K562 (cell line): ENCODE measurements around the gene UBA52. TPM values are rescaled to one million over a fixed set of nuclear protein-coding genes. Genes with fewer than 3 reads are reported as not detected.

Experiments
- ARID1B ChIP-seq: fragments of 450-650 bp; IDR thresholded peaks from 2 replicates; pipeline ENCODE4 v1.6.1; 2016; ENCODE audit warnings: antibody characterized with exemption, mild to moderate bottlenecking, inconsistent platforms
- BCOR ChIP-seq: fragments of 450-650 bp; IDR thresholded peaks from 2 replicates; pipeline ENCODE4 v1.6.1; 2016
- BMI1 ChIP-seq: fragments of 150-350 bp; IDR thresholded peaks from 2 replicates; pipeline ENCODE4 v1.6.1; 2014; ENCODE audit warnings: low read length
- CREB1 ChIP-seq, 2 experiments: sonication (generic) in 1 of 2; formaldehyde crosslinking in 1 of 2; IDR thresholded peaks; 2 replicates each; pipeline versions ENCODE4 v1.6.1 to v1.8.0; 2012 to 2022; ENCODE audit warnings: inconsistent platforms in 1 of 2, mild to moderate bottlenecking in 1 of 2, missing genetic modification reagents in 1 of 2, moderate library complexity in 1 of 2
- EP400 ChIP-seq: fragments of 450-650 bp; IDR thresholded peaks from 2 replicates; pipeline ENCODE4 v1.6.1; 2017; ENCODE audit warnings: antibody characterized with exemption, mild to moderate bottlenecking, moderate library complexity
- ETS2 ChIP-seq: IDR thresholded peaks from 2 replicates; pipeline ENCODE4 v1.6.1; 2016; ENCODE audit warnings: borderline replicate concordance, missing genetic modification characterization, mild to moderate bottlenecking, moderate library complexity, missing compliant biosample characterization; ENCODE audit not compliant: poor library complexity, severe bottlenecking
- FOS ChIP-seq: IDR thresholded peaks from 3 replicates; pipeline ENCODE4 v1.6.1; 2011; ENCODE audit not compliant: insufficient read length; ENCODE audit errors: extremely low read depth
- HMG20A ChIP-seq: fragments of 450-650 bp; formaldehyde crosslinking; conservative IDR thresholded peaks from 2 replicates; pipeline ENCODE4 v1.4.0; 2020; ENCODE audit warnings: mild to moderate bottlenecking, mixed read lengths
- HSF4 ChIP-seq: fragments of 250-450 bp; sonication (Bioruptor Pico); IDR thresholded peaks from 2 replicates; pipeline ENCODE4 v2.1.2; 2022; ENCODE audit warnings: mild to moderate bottlenecking, moderate library complexity, borderline replicate concordance
- JUND ChIP-seq, 2 experiments: IDR thresholded peaks; 2 replicates in 1 of 2; 3 replicates in 1 of 2; pipeline ENCODE4 v1.6.1; 2011; ENCODE audit warnings: borderline replicate concordance in 2 of 2, low read depth in 2 of 2, low read length in 2 of 2, improper control_type of control experiment in 1 of 2, missing biosample characterization in 1 of 2, missing genetic modification characterization in 1 of 2, missing genetic modification reagents in 1 of 2
- KAT7 ChIP-seq: sonication (generic); formaldehyde crosslinking; IDR thresholded peaks from 2 replicates; pipeline ENCODE4 v1.8.0; 2022; ENCODE audit warnings: missing genetic modification reagents, mild to moderate bottlenecking, borderline replicate concordance
- PCBP1 ChIP-seq: fragments of 200-400 bp; formaldehyde crosslinking; IDR thresholded peaks from 2 replicates; pipeline ENCODE4 v1.6.1; 2018; ENCODE audit warnings: mild to moderate bottlenecking, low read depth, low read length; ENCODE audit not compliant: poor library complexity, severe bottlenecking
- POU5F1 ChIP-seq: fragments of 150-350 bp; IDR thresholded peaks from 2 replicates; pipeline ENCODE4 v1.6.1; 2014; ENCODE audit warnings: borderline replicate concordance, low read length, low read depth, mild to moderate bottlenecking; ENCODE audit not compliant: partially characterized antibody
- PRMT5 ChIP-seq: sonication (generic); formaldehyde crosslinking; IDR thresholded peaks from 2 replicates; pipeline ENCODE4 v1.5.0; 2020; ENCODE audit warnings: missing genetic modification reagents
- SREBF2 ChIP-seq: sonication (generic); formaldehyde crosslinking; IDR thresholded peaks from 2 replicates; pipeline ENCODE4 v1.4.0; 2020; ENCODE audit warnings: mild to moderate bottlenecking, missing genetic modification reagents
- SRSF1 ChIP-seq: fragments of 200-400 bp; formaldehyde crosslinking; IDR thresholded peaks from 2 replicates; pipeline ENCODE4 v1.6.1; 2017; ENCODE audit warnings: mild to moderate bottlenecking, low read depth, low read length, moderate library complexity
- STAG1 ChIP-seq: sonication (generic); formaldehyde crosslinking; IDR thresholded peaks from 2 replicates; pipeline ENCODE4 v1.5.0; 2020; ENCODE audit warnings: missing genetic modification reagents, borderline replicate concordance
- ZBTB7A ChIP-seq: IDR thresholded peaks from 2 replicates; pipeline ENCODE4 v1.6.1; 2011; ENCODE audit warnings: low read depth, mild to moderate bottlenecking, low read length, moderate library complexity, borderline replicate concordance; ENCODE audit not compliant: control insufficient read depth
- ZNF184 ChIP-seq: sonication (generic); formaldehyde crosslinking; IDR thresholded peaks from 2 replicates; pipeline ENCODE4 v1.5.0; 2020; ENCODE audit warnings: missing genetic modification reagents
- ZNF586 ChIP-seq: fragments of 450-650 bp; formaldehyde crosslinking; conservative IDR thresholded peaks from 2 replicates; pipeline ENCODE4 v1.4.0; 2020; ENCODE audit warnings: mild to moderate bottlenecking, moderate library complexity
- polyA plus RNA-seq, 8 experiments: library from polyadenylated mRNA; depleted of rRNA in 4 of 8; stranded (reverse) in 5 of 8; unstranded in 3 of 8; fragments of >200 nt; fragmentation: Nextera tagmentation in 2 of 8; fragmentation: Illumina TruSeq in 1 of 8; extraction: Ambion mirVana in 2 of 8; extraction: Trizol in 1 of 8; gene quantifications; 2 replicates each; pipeline versions ENCODE4 v1.2.1 to v1.2.3, GENCODE V29; 2011 to 2014; ENCODE audit warnings: inconsistent platforms in 1 of 8, missing spikeins in 1 of 8
- total RNA-seq, 7 experiments: library from RNA; depleted of rRNA in 6 of 7; stranded (reverse); fragments of >200 nt in 6 of 7; fragmentation: Illumina TruSeq in 2 of 7; extraction: Trizol in 2 of 7; gene quantifications; 2 replicates each; pipeline versions ENCODE4 v1.2.1 to v1.2.3, GENCODE V29; 2011 to 2021; ENCODE audit warnings: low replicate concordance in 1 of 7
- TF ChIP-seq, protein P1 (sequence below), 2 experiments: fragments of 450-650 bp in 1 of 2; sonication (generic) in 1 of 2; formaldehyde crosslinking in 1 of 2; IDR thresholded peaks in 1 of 2; conservative IDR thresholded peaks in 1 of 2; 2 replicates each; pipeline versions ENCODE4 v1.6.1 to v1.8.1; 2016 to 2023; ENCODE audit warnings: mild to moderate bottlenecking in 2 of 2, moderate library complexity in 2 of 2, inconsistent platforms in 1 of 2, missing genetic modification reagents in 1 of 2
- TF ChIP-seq, protein P2 (sequence below), 2 experiments: fragments of 200-800 bp in 1 of 2; sonication (Bioruptor generic) in 1 of 2; sonication (generic) in 1 of 2; formaldehyde crosslinking in 1 of 2; IDR thresholded peaks in 1 of 2; conservative IDR thresholded peaks in 1 of 2; 2 replicates each; pipeline versions ENCODE4 v1.5.0 to v1.6.1; 2016 to 2020; ENCODE audit warnings: missing compliant biosample characterization in 1 of 2, missing genetic modification characterization in 1 of 2, missing genetic modification reagents in 1 of 2
- TF ChIP-seq, protein P3 (sequence below), 2 experiments: fragments of 450-650 bp in 1 of 2; sonication (generic) in 1 of 2; formaldehyde crosslinking; conservative IDR thresholded peaks; 2 replicates each; pipeline versions ENCODE4 v1.4.0 to v1.8.1; 2020 to 2022; ENCODE audit warnings: mild to moderate bottlenecking in 1 of 2, missing genetic modification reagents in 1 of 2

The UBA52 gene
- total and polyA plus RNA-seq, 9 of the 15 experiments (the other 6 are each of a cell fraction or from before 2014, with no cell fraction given) = 1,110 to 2,751 (median 1,733) TPM

DNA sequence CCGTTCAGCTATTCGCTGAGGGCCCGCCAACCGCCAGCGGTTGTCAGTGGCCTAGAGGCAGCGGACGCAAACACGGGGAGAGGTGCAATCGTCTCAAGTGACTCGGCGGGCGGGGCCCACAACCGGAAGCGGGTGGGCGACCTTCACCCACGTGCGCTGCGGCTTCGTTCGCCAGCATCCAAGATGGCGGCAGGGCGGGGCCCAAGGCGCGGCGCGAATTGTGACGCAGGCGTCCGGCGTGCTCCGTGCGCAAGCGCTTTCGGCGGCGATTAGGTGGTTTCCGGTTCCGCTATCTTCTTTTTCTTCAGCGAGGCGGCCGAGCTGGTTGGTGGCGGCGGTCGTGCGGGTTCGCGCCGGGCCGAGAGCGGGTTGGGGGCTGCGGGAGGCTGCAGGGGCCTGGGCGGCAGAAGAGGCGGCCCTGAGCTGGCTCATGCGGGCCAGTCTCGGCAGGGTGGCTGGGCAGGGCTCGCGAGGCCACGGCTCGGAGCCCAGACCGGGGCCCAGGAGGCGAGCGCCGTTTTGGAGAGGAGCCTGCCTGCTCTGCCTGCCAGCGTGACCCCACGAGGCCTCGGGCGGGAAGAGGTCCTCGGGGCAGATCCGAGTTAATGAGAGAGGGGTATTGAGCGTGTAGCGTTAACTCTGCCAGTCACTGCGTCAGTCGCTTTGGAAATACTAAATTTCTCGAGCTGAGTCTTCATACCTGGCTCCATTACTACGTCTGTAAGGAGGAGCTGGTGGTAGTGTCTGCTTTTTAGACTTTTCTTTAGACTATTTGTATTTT is at the start of gene UBA52 (continued):
- TF ChIP-seq EP400 (peak; percentile 98), JUND (IDR thresholded peaks at IDR 0.05; ENCODE audit: borderline replicate concordance, low read depth, low read length) (peak; percentile 62), JUND (tag; IDR thresholded peaks at IDR 0.05; ENCODE audit: borderline replicate concordance, low read depth, low read length) (peak; percentile 27; the same call in 1 of the 3 replicates), BCOR (no peak), ETS2 (tag) (no peak), BMI1 (no peak), ZBTB7A (peak; percentile 65; the same call in 1 of the 2 replicates), HSF4 (CRISPR knock-in tag) (no peak), CREB1 (IDR thresholded peaks at IDR 0.05) (peak; percentile 97), CREB1 (CRISPR knock-in tag; IDR thresholded peaks at IDR 0.05) (peak; percentile 98), SREBF2 (CRISPR knock-in tag) (no peak), STAG1 (CRISPR knock-in tag) (0 out of 2 replicates have a peak, but pooled peaks have one; percentile 4), ZNF586 (CRISPR knock-in tag) (no peak), ARID1B (no peak), PRMT5 (no peak), FOS (no peak), KAT7 (CRISPR knock-in tag) (peak; percentile 97; the same call in 1 of the 2 replicates), HMG20A (CRISPR knock-in tag) (no peak), ZNF184 (no peak), PCBP1 (no peak), SRSF1 (no peak), POU5F1 (peak; percentile 80)
- TF ChIP-seq, protein P1, sequence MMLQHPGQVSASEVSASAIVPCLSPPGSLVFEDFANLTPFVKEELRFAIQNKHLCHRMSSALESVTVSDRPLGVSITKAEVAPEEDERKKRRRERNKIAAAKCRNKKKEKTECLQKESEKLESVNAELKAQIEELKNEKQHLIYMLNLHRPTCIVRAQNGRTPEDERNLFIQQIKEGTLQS (IDR thresholded peaks at IDR 0.05) = no peak; the same call in 1 of the 2 replicates
- TF ChIP-seq, protein P1 (CRISPR knock-in tag; conservative IDR thresholded peaks at IDR 0.05) = no peak; the same call in 1 of the 2 replicates
- TF ChIP-seq, protein P2, sequence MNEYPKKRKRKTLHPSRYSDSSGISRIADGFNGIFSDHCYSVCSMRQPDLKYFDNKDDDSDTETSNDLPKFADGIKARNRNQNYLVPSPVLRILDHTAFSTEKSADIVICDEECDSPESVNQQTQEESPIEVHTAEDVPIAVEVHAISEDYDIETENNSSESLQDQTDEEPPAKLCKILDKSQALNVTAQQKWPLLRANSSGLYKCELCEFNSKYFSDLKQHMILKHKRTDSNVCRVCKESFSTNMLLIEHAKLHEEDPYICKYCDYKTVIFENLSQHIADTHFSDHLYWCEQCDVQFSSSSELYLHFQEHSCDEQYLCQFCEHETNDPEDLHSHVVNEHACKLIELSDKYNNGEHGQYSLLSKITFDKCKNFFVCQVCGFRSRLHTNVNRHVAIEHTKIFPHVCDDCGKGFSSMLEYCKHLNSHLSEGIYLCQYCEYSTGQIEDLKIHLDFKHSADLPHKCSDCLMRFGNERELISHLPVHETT (CRISPR knock-in tag; conservative IDR thresholded peaks at IDR 0.05 in 1 of 2, IDR thresholded peaks at IDR 0.05 in 1 of 2) = peak in 1 of 2 experiments; percentile 75; a peak in 1 of 4 replicates
- TF ChIP-seq, protein P3, sequence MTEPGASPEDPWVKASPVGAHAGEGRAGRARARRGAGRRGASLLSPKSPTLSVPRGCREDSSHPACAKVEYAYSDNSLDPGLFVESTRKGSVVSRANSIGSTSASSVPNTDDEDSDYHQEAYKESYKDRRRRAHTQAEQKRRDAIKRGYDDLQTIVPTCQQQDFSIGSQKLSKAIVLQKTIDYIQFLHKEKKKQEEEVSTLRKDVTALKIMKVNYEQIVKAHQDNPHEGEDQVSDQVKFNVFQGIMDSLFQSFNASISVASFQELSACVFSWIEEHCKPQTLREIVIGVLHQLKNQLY (CRISPR knock-in tag; conservative IDR thresholded peaks at IDR 0.05) = no peak
